ENCODE data around the gene CTNND1. TPM values are rescaled to one million over a fixed set of nuclear protein-coding genes. Genes with fewer than 3 reads are reported as not detected.

The CTNND1 gene
- total and polyA plus RNA-seq, 9 of the 15 experiments (the other 6 are each of a cell fraction or from before 2014, with no cell fraction given): 11.1 to 74.0 (median 43.3) TPM

GRCh38 chr11:57867966-57868365, 106.4 kb downstream of the CTNND1 start:
- Histone ChIP-seq H3K27ac (ENCODE audit: extremely low read depth, low read depth, low read length) (no peak overlapping the region), H3K9me3 (replicated peaks; ENCODE audit: control insufficient read depth, insufficient read depth, low read depth, low read length) (no peaks in the 10 kb centered on the region), H3K9ac (ENCODE audit: insufficient read depth in 1 of 2, low read depth in 2 of 2, low read length in 2 of 2) (no peak overlapping the region), H3K27me3 (ENCODE audit: control insufficient read depth in 2 of 2, insufficient read depth in 2 of 2, low read length in 2 of 2) (peaks cover 6 to 20% of the 10 kb centered on the region in 2 experiments; a peak in 3 of 5 replicates), H3K4me3 (no peak overlapping the region), H3K79me2 (ENCODE audit: control insufficient read depth, insufficient read depth, low read length) (no peaks in the 10 kb centered on the region), H3K9me1 (ENCODE audit: control insufficient read depth, insufficient read depth, low read length) (no peaks in the 10 kb centered on the region), H3K4me1 (replicated peaks in 1 of 2; ENCODE audit: control insufficient read depth in 2 of 2, insufficient read depth in 2 of 2, low read length in 2 of 2) (no peaks in the 10 kb centered on the region), H2AFZ (ENCODE audit: low read depth, low read length) (no peak overlapping the region), H4K20me1 (replicated peaks; ENCODE audit: control insufficient read depth, insufficient read depth, low read length) (no peaks in the 10 kb centered on the region), H3K4me2 (ENCODE audit: insufficient read depth, low read length) (no peak overlapping the region), H3K36me3 (ENCODE audit: control insufficient read depth, insufficient read depth, low read length) (no peaks in the 10 kb centered on the region)
- in situ Hi-C loops (cut with MboI): no loop called here
- BruUV-seq (replicated peaks): no TSS peak
- CTCF ChIA-PET (ENCODE audit: low intra/inter-chr PET ratio): no interaction called here
- no peak for FAIRE-seq
- POLR2A ChIA-PET: interaction anchor here (0.6 to 1.0 kb wide), 3 partner anchors 10 to 34 kb away, joined by 3 to 4 read pairs (median 3); no protein-coding TSS in a partner anchor
- no peak for ATAC-seq
- DNase-seq (ENCODE audit: extremely low read depth in 1 of 4, low spot score in 3 of 4): no peak
- intact Hi-C loops (cut with micrococcal nuclease): no loop called here
- TF ChIP-seq ZKSCAN3 (CRISPR knock-in tag; IDR thresholded peaks at IDR 0.05): no peak
- TF ChIP-seq ZNF253 (CRISPR knock-in tag; conservative IDR thresholded peaks at IDR 0.05): no peak
- no peak for TF ChIP-seq PPARD (CRISPR knock-in tag; IDR thresholded peaks at IDR 0.05)
- no peak for TF ChIP-seq IRF9 (tag; IDR thresholded peaks at IDR 0.05)
- no peak for TF ChIP-seq ASH1L (IDR thresholded peaks at IDR 0.05; ENCODE audit: borderline replicate concordance, low read depth, partially characterized antibody)
- no peak for TF ChIP-seq MCM7 (IDR thresholded peaks at IDR 0.05)
- no peak for TF ChIP-seq PURB (CRISPR knock-in tag; IDR thresholded peaks at IDR 0.05; ENCODE audit: low read depth)
- TF ChIP-seq ELK1 (CRISPR knock-in tag; IDR thresholded peaks at IDR 0.05): no peak
- TF ChIP-seq TAL1 (IDR thresholded peaks at IDR 0.05): no peak
- TF ChIP-seq ARID4B (CRISPR knock-in tag; IDR thresholded peaks at IDR 0.05): no peak

Data from K562 (cell line).